T-helper 1 cell treated with Interleukin-12 subunit alpha and Interleukin-12 subunit beta and Interleukin-4 antibody, amounts not matched to agents 30 μg/mL and 1 μg/mL, for 36 hours (primary cell): ENCODE results near the gene SHC1.
"Not testable (repeated sequence)": the region's sequence is repeated elsewhere in the genome, so short reads cannot be mapped to it uniquely, and the experiment has no call there.

Experiments
- H3K27ac Mint-ChIP-seq: one replicate; pipeline ENCODE4 v1.8.0; 2021; ENCODE audit warnings: mild to moderate bottlenecking, mixed read lengths
- H3K27me3 Mint-ChIP-seq: one replicate; pipeline ENCODE4 v1.8.0; 2021; ENCODE audit warnings: low read depth, mixed read lengths
- H3K36me3 Mint-ChIP-seq: one replicate; pipeline ENCODE4 v1.8.0; 2021; ENCODE audit warnings: low read depth, mixed read lengths
- H3K4me1 Mint-ChIP-seq: one replicate; pipeline ENCODE4 v1.8.0; 2021; ENCODE audit warnings: low read depth, mixed read lengths
- H3K4me3 Mint-ChIP-seq: one replicate; pipeline ENCODE4 v1.8.0; 2021; ENCODE audit warnings: mild to moderate bottlenecking, moderate library complexity, mixed read lengths
- H3K9me3 Mint-ChIP-seq: one replicate; pipeline ENCODE4 v1.8.0; 2021; ENCODE audit warnings: mixed read lengths

SHC1 gene

GRCh38 chr1:154993572-154994268, 23.2 kb upstream of the SHC1 start, which contains the start of gene LENEP:
Gene LENEP, plus strand, starts transcription at chr1:154993586. Its CDS starts 22 bp downstream, at chr1:154993608.
- H3K9me3 Mint-ChIP-seq, result no peaks in the 10 kb centered on the region
- H3K27ac Mint-ChIP-seq, result no peak within 1 kb of the TSS
- no peak within 1 kb of the TSS for H3K4me3 Mint-ChIP-seq
- peaks cover 21% of the 10 kb centered on the region for H3K4me1 Mint-ChIP-seq
- H3K27me3 Mint-ChIP-seq, result no peaks in the 10 kb centered on the region
- peaks cover 12% of the 10 kb centered on the region for H3K36me3 Mint-ChIP-seq

- Mint-ChIP-seq H3K9me3 (no peaks in the 10 kb centered on the region), H3K36me3 (peaks cover 17% of the 10 kb centered on the region), H3K4me1 (peaks cover 16% of the 10 kb centered on the region), H3K27ac (no peak overlapping the region), H3K4me3 (no peak overlapping the region), H3K27me3 (no peaks in the 10 kb centered on the region)
Observed at GRCh38 chr1:154992721-154993571, 22.4 kb upstream of the SHC1 start.

DNA sequence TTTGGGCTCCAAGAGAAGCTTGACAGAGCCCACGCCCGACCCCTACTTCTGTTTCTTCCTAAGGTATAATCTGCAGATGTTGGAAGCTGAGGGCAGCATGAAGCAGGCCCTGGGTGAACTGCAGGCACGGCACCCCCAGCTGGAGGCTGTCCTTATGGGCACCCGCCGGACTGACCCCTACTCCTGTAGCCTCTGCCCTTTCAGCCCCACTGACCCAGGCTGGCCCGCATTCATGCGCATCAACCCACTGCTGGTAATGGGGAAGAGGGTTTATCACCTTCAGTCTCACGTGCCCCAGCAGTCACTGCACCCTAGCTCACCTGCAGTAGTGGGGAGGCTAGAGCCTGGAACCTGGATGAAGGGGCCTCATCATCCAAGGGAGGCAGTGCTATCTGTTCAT, 19.7 kb upstream of the SHC1 start:
- Mint-ChIP-seq H3K27me3 (no peaks in the 10 kb centered on the region), H3K9me3 (no peaks in the 10 kb centered on the region), H3K4me1 (peaks cover 10% of the 10 kb centered on the region), H3K4me3 (no peak overlapping the region), H3K36me3 (peaks cover 17% of the 10 kb centered on the region), H3K27ac (no peak overlapping the region)

DNA sequence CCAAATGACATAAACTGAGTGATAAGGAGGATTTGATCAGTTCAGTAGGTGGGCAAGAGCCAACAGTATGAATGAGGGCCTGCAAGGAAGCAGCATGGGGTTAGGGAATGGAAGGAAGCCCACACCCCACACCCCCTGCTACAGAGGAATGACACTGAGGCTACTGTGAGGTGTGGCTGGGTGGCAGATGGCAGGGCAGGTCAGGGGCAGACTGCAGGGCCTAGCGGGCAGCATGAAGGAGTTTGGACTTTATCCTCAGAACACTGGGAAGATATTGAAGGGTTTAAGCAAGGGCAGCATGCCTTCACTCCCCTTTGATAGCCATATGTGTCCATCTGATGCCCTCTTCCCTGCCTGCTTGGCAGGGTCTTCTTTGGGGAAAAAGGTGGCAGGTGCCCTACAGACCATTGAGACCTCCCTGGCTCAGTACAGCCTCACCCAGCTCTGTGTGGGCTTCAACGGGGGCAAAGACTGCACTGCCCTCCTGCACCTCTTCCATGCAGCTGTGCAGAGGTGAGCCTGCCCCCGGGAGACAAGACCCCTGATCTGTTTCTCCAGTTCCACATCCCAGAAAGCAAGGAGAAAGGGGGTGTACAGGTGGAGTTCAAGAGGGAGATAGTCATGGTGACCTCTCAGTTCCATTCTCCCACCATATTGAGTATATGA, 18.8 kb upstream of the SHC1 start:
- Mint-ChIP-seq H3K9me3 (no peaks in the 10 kb centered on the region), H3K27me3 (no peaks in the 10 kb centered on the region), H3K27ac (no peak overlapping the region), H3K36me3 (peaks cover 17% of the 10 kb centered on the region), H3K4me1 (peaks cover 10% of the 10 kb centered on the region), H3K4me3 (no peak overlapping the region)

GRCh38 chr1:154988058-154988954, 17.8 kb upstream of the SHC1 start:
- Mint-ChIP-seq H3K4me3 (no peak overlapping the region), H3K4me1 (peaks cover 15% of the 10 kb centered on the region), H3K27me3 (no peaks in the 10 kb centered on the region), H3K9me3 (no peaks in the 10 kb centered on the region), H3K36me3 (peaks cover 17% of the 10 kb centered on the region), H3K27ac (no peak overlapping the region)

DNA sequence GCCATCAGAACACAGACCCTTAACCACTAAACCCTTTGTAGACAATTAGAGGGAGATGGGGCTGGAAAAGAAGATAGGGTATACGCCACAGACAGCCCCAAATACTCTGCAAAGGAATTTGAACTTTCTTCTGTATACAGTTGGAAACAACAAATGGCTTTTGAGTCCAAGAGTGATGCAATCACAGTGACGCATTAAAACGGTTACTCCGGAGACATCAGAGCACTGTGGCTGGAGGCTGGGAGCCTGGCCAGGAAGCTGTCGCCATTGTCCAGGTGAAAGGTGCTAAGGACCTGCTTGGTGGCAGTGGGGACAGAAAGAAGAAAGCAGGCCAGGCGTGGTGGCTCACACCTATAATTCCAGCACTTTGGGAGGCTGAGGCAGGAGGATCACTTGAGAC, 16.8 kb upstream of the SHC1 start:
- Mint-ChIP-seq H3K27ac (no peak overlapping the region), H3K4me3 (no peak overlapping the region), H3K27me3 (no peaks in the 10 kb centered on the region), H3K9me3 (no peaks in the 10 kb centered on the region), H3K4me1 (peaks cover 17% of the 10 kb centered on the region), H3K36me3 (peaks cover 17% of the 10 kb centered on the region)

- Mint-ChIP-seq H3K4me1 (peaks cover 18% of the 10 kb centered on the region), H3K36me3 (peaks cover 17% of the 10 kb centered on the region)
- not testable (repeated sequence) for H3K4me3 Mint-ChIP-seq, H3K9me3 Mint-ChIP-seq, H3K27ac Mint-ChIP-seq, H3K27me3 Mint-ChIP-seq
Observed at GRCh38 chr1:154986736-154987135, 16.2 kb upstream of the SHC1 start.

DNA sequence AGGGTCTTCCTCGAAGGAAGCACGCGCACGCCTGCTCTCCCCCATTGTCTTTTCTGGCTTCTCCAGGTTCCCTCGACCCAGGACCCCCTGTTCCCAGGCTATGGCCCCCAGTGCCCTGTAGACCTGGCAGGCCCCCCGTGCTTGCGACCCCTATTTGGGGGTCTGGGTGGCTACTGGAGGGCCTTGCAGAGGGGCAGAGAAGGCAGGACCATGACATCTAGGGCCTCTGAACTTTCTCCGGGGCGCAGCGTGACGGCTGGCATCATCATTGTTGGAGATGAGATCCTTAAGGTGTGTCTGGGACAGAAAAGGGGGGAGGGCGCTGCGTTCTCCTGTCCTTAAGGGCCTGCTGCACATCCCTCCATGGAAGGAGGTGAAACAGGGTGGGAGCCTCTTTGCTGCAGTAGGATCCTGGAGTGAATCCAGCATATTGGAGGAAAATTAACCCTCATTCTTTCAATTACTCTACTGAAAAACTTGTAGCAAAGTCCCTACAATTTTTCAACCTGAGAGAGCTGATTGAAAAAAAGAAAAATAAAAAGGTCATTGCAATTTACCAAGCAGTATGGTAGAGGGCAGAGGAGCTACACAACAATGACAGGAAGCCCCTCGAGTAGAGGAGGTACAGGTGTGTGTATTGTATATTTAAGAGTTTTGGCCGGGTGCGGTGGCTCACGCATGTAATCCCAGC, 13.4 kb upstream of the SHC1 start:
- H3K4me3 Mint-ChIP-seq, result no peak overlapping the region
- H3K4me1 Mint-ChIP-seq, result peaks cover 17% of the 10 kb centered on the region
- H3K27ac Mint-ChIP-seq, result peak overlapping the region; percentile 57
- no peaks in the 10 kb centered on the region for H3K27me3 Mint-ChIP-seq
- H3K9me3 Mint-ChIP-seq, result no peaks in the 10 kb centered on the region
- peaks cover 16% of the 10 kb centered on the region for H3K36me3 Mint-ChIP-seq

GRCh38 chr1:154982897-154983648, 12.5 kb upstream of the SHC1 start, which contains the start of gene FLAD1:
Gene FLAD1, plus strand, starts transcription at chr1:154983344. Its CDS starts 351 bp downstream, at chr1:154983695.
- no peaks in the 10 kb centered on the region for H3K9me3 Mint-ChIP-seq
- peak within 1 kb of the TSS; percentile 57 for H3K27ac Mint-ChIP-seq
- no peaks in the 10 kb centered on the region for H3K27me3 Mint-ChIP-seq
- H3K4me3 Mint-ChIP-seq, result no peak within 1 kb of the TSS
- peaks cover 16% of the 10 kb centered on the region for H3K4me1 Mint-ChIP-seq
- H3K36me3 Mint-ChIP-seq, result peaks cover 10% of the 10 kb centered on the region

DNA sequence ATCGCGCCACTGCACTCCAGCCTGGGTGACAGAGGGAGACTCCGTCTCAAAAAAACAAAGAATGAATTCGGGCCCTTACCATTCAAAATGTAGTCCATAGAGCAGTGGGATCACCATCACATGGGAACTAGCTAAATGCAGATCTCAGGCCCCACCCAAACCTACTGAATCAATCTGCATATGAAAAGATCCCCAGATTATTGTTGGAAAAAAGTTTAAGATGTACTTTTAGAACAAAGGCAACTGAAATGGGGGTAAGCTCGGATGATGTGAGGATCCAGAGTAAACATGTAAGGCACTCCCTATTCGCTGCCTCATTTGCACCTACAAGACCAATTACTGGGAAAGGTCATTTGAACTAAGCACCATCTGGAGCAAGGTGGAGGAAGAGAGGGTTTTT, 11.8 kb upstream of the SHC1 start:
- H3K27me3 Mint-ChIP-seq, result no peaks in the 10 kb centered on the region
- no peaks in the 10 kb centered on the region for H3K9me3 Mint-ChIP-seq
- H3K27ac Mint-ChIP-seq, result peak overlapping the region; percentile 20
- peaks cover 22% of the 10 kb centered on the region for H3K4me1 Mint-ChIP-seq
- H3K4me3 Mint-ChIP-seq, result no peak overlapping the region
- peaks cover 12% of the 10 kb centered on the region for H3K36me3 Mint-ChIP-seq

DNA sequence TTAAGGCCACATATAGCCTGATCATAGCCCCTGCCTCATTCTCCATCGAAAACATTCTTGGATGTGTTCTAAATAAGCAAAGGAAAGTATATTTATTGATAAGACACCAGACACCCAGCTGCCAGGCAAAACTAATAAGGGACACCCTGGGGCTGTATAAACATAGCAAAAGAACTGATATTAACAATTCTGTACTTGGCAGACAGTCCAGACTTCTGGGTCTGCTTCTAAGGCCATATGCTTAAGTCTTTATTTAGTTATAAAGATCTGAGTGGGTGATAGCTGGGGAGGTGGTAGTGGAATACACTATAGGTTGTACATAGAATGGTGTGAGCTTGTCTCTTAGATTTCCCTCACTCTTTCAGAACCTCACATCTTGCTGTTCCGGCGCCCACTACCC, 7.8 kb upstream of the SHC1 start:
- no peaks in the 10 kb centered on the region for H3K27me3 Mint-ChIP-seq
- peaks cover 16% of the 10 kb centered on the region for H3K4me1 Mint-ChIP-seq
- no peak overlapping the region for H3K4me3 Mint-ChIP-seq
- no peaks in the 10 kb centered on the region for H3K9me3 Mint-ChIP-seq
- H3K27ac Mint-ChIP-seq, result no peak overlapping the region
- peaks cover 12% of the 10 kb centered on the region for H3K36me3 Mint-ChIP-seq

DNA sequence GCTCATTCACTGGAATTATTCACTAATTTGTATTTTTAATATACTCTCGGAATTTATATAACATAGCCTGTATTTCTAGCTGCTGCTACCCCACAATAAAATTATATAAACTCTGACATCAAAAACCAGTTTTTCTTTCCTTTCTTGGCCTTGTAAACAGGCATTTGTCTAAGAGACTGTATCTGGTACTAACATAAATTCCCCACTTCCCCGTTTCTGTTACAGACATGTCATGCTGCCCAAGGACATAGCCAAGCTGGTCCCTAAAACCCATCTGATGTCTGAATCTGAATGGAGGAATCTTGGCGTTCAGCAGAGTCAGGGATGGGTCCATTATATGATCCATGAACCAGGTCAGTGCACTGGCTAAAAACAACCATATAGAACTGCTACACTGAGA, 7.2 kb upstream of the SHC1 start:
- peaks cover 19% of the 10 kb centered on the region for H3K4me1 Mint-ChIP-seq
- peak overlapping the region; percentile 52 for H3K27ac Mint-ChIP-seq

More for the DNA sequence above, 7.2 kb upstream of the SHC1 start:
- Mint-ChIP-seq H3K4me3 (peak overlapping the region; percentile 29), H3K36me3 (peaks cover 12% of the 10 kb centered on the region)
- H3K27me3 Mint-ChIP-seq, H3K9me3 Mint-ChIP-seq: not testable (repeated sequence)
